Peyer's patch (tissue), 4 donors: ENCODE measurements around the gene LMAN1. TPM values are rescaled to one million over a fixed set of nuclear protein-coding genes. Genes with fewer than 3 reads are reported as not detected.

Source experiments
- DNase-seq, 3 donors: peaks; one replicate each; pipeline ENCODE4 v3.0.0-alpha.2; 2017 to 2019
- H3K27ac ChIP-seq, 4 donors: fragments of 200-600 bp; sonication (generic); one replicate each; pipeline ENCODE4 v1.5.1; 2016 to 2019
- H3K27me3 ChIP-seq, 2 donors: fragments of 200-600 bp; sonication (generic); one replicate each; pipeline ENCODE4 v1.5.1; 2019
- H3K36me3 ChIP-seq, 3 donors: fragments of 200-600 bp; sonication (generic); one replicate each; pipeline ENCODE4 v1.5.1; 2016 to 2019
- H3K4me1 ChIP-seq, 4 donors: fragments of 200-600 bp; sonication (generic); one replicate each; pipeline ENCODE4 v1.5.1; 2016 to 2019
- H3K4me3 ChIP-seq, 4 donors: fragments of 200-600 bp; sonication (generic); 1 replicate in 3 of 4; 2 replicates in 1 of 4; pipeline ENCODE4 v1.5.1; 2016 to 2019; ENCODE audit warnings: mild to moderate bottlenecking in 1 of 4
- H3K9me3 ChIP-seq, 4 donors: fragments of 200-600 bp; sonication (generic); one replicate each; pipeline ENCODE4 v1.5.1; 2016 to 2019; ENCODE audit warnings: mild to moderate bottlenecking in 1 of 4
- CTCF ChIP-seq, 6 experiments: fragments of 450-650 bp in 4 of 6; fragments of 200-600 bp in 2 of 6; sonication (generic) in 1 of 6; IDR thresholded peaks; one replicate each; pipeline ENCODE4 v1.5.1; 2017 to 2019; ENCODE audit warnings: antibody characterized with exemption in 6 of 6, mild to moderate bottlenecking in 3 of 6, moderate library complexity in 1 of 6
- POLR2A ChIP-seq, 2 donors: fragments of 450-650 bp; IDR thresholded peaks; one replicate each; pipeline ENCODE4 v1.5.1; 2017; ENCODE audit warnings: antibody characterized with exemption in 2 of 2, mild to moderate bottlenecking in 2 of 2, moderate library complexity in 2 of 2
- total RNA-seq, 4 donors: library from RNA; depleted of rRNA; stranded (reverse); fragments of >200 nt; gene quantifications; one replicate each; pipeline ENCODE4 v1.1.0, GENCODE V29; 2016

Gene LMAN1
- total RNA-seq, 4 donors from 2014 or later: 59.7 to 78.5 (median 63.2) TPM

GRCh38 chr18:59357928-59358327, 1.1 kb downstream of the LMAN1 start:
- Histone ChIP-seq H3K4me1 (peaks cover 0 to 20% (median 4%) of the 10 kb centered on the region in 4 donors), H3K27me3 (no peaks in the 10 kb centered on the region), H3K27ac (peak overlapping the region in 3 of 4 donors; percentile 85 to 93 (median 91)), H3K4me3 (peak overlapping the region; percentile 70 to 99 (median 88)), H3K36me3 (peaks cover 0 to 26% (median 0%) of the 10 kb centered on the region in 3 donors), H3K9me3 (no peaks in the 10 kb centered on the region)
- TF ChIP-seq CTCF (IDR thresholded peaks at IDR 0.05) (no peak), POLR2A (IDR thresholded peaks at IDR 0.05) (no peak)
- DNase-seq: no peak

GRCh38 chr18:59354731-59355130, 4.3 kb downstream of the LMAN1 start:
- Histone ChIP-seq H3K36me3 (peaks cover 0 to 58% (median 0%) of the 10 kb centered on the region in 3 donors), H3K4me3 (no peak overlapping the region), H3K4me1 (peaks cover 0 to 20% (median 3%) of the 10 kb centered on the region in 4 donors), H3K27ac (no peak overlapping the region), H3K27me3 (no peaks in the 10 kb centered on the region), H3K9me3 (no peaks in the 10 kb centered on the region)
- DNase-seq: no peak
- TF ChIP-seq CTCF (IDR thresholded peaks at IDR 0.05) (no peak), POLR2A (IDR thresholded peaks at IDR 0.05) (no peak)

- TF ChIP-seq POLR2A (IDR thresholded peaks at IDR 0.05) (no peak), CTCF (IDR thresholded peaks at IDR 0.05) (no peak)
Observed at GRCh38 chr18:59353079-59353680, 5.9 kb downstream of the LMAN1 start.

GRCh38 chr18:59352250-59352855, 6.7 kb downstream of the LMAN1 start:
- Histone ChIP-seq H3K36me3 (peaks cover 0 to 82% (median 0%) of the 10 kb centered on the region in 3 donors), H3K27me3 (no peaks in the 10 kb centered on the region), H3K4me3 (no peak overlapping the region), H3K9me3 (no peaks in the 10 kb centered on the region), H3K27ac (no peak overlapping the region), H3K4me1 (peaks cover 0 to 11% (median 1%) of the 10 kb centered on the region in 4 donors)
- no peak for DNase-seq
- TF ChIP-seq POLR2A (IDR thresholded peaks at IDR 0.05) (no peak), CTCF (IDR thresholded peaks at IDR 0.05) (no peak)

More at GRCh38 chr18:59353079-59353680, 5.9 kb downstream of the LMAN1 start:
- peaks cover 0 to 19% (median 2%) of the 10 kb centered on the region in 4 donors for H3K4me1 ChIP-seq
- no peak overlapping the region for H3K27ac ChIP-seq
- peaks cover 0 to 74% (median 0%) of the 10 kb centered on the region in 3 donors for H3K36me3 ChIP-seq
- H3K4me3 ChIP-seq: no peak overlapping the region
- no peak for DNase-seq
- H3K27me3 ChIP-seq: no peaks in the 10 kb centered on the region
- H3K9me3 ChIP-seq: no peaks in the 10 kb centered on the region

- Histone ChIP-seq H3K4me1 (no peaks in the 10 kb centered on the region), H3K27ac (no peak overlapping the region), H3K36me3 (peaks cover 0 to 71% (median 0%) of the 10 kb centered on the region in 3 donors), H3K27me3 (no peaks in the 10 kb centered on the region), H3K9me3 (no peaks in the 10 kb centered on the region), H3K4me3 (no peak overlapping the region)
- DNase-seq: no peak
- TF ChIP-seq CTCF (IDR thresholded peaks at IDR 0.05) (no peak), POLR2A (IDR thresholded peaks at IDR 0.05) (no peak)
Observed at GRCh38 chr18:59345556-59345955, 13.5 kb downstream of the LMAN1 start.
